Keratinocyte (primary cell): ENCODE data around the gene IST1. TPM values are rescaled to one million over a fixed set of nuclear protein-coding genes. Genes with fewer than 3 reads are reported as not detected.

Experiments used
- DNase-seq: peaks from one replicate; pipeline ENCODE4 v3.0.0-alpha.2; 2011; ENCODE audit warnings: low read depth, missing footprints, low spot score
- FAIRE-seq: peaks from 2 replicates; lab custom pipeline; 2011; peaks lifted over from hg19 to GRCh38; lab: Jason Lieb, UNC
- H2AFZ ChIP-seq: 2 replicates; pipeline ENCODE4 v1.6.0; 2012; ENCODE audit warnings: low read length, control low read depth, inconsistent platforms; ENCODE audit not compliant: control insufficient read depth
- H3K27ac ChIP-seq: 2 replicates; pipeline ENCODE4 v1.5.1; 2011; ENCODE audit warnings: low read length; ENCODE audit not compliant: control insufficient read depth, insufficient read depth
- H3K27me3 ChIP-seq: 3 replicates; pipeline ENCODE4 v1.6.0; 2011; ENCODE audit warnings: low read length; ENCODE audit not compliant: control insufficient read depth, insufficient read depth; ENCODE audit errors: extremely low read depth
- H3K36me3 ChIP-seq, 2 experiments: 2 replicates in 1 of 2; 3 replicates in 1 of 2; pipeline ENCODE4 v1.5.1; 2011; ENCODE audit warnings: low read length in 2 of 2, mild to moderate bottlenecking in 1 of 2; ENCODE audit not compliant: control insufficient read depth in 2 of 2, insufficient read depth in 2 of 2; ENCODE audit errors: extremely low read depth in 1 of 2
- H3K4me1 ChIP-seq: 3 replicates; pipeline ENCODE4 v1.5.1; 2011; ENCODE audit warnings: low read length; ENCODE audit not compliant: control insufficient read depth, insufficient read depth; ENCODE audit errors: extremely low read depth
- H3K4me2 ChIP-seq: 3 replicates; pipeline ENCODE4 v1.6.0; 2011; ENCODE audit warnings: low read depth, low read length; ENCODE audit not compliant: control insufficient read depth, insufficient read depth; ENCODE audit errors: extremely low read depth
- H3K4me3 ChIP-seq, 3 experiments: fragments of 200-600 bp in 1 of 3; sonication (generic) in 1 of 3; 2 replicates in 2 of 3; 3 replicates in 1 of 3; pipeline ENCODE4 v1.5.1; 2011 to 2016; ENCODE audit warnings: low read length in 3 of 3, mild to moderate bottlenecking in 3 of 3, control low read depth in 2 of 3, inconsistent platforms in 1 of 3, low read depth in 1 of 3, mixed read lengths in 1 of 3, mixed run types in 1 of 3, moderate library complexity in 1 of 3; ENCODE audit not compliant: control insufficient read depth in 2 of 3, insufficient read depth in 2 of 3; ENCODE audit errors: extremely low read depth in 1 of 3
- H3K79me2 ChIP-seq: 2 replicates; pipeline ENCODE4 v1.6.0; 2012; ENCODE audit warnings: low read length; ENCODE audit not compliant: control insufficient read depth, insufficient read depth
- H3K9ac ChIP-seq: 3 replicates; pipeline ENCODE4 v1.6.0; 2011; ENCODE audit warnings: low read length; ENCODE audit not compliant: control insufficient read depth, insufficient read depth; ENCODE audit errors: extremely low read depth
- H3K9me1 ChIP-seq: 3 replicates; pipeline ENCODE4 v1.6.0; 2011; ENCODE audit warnings: low read length; ENCODE audit not compliant: control insufficient read depth, insufficient read depth; ENCODE audit errors: extremely low read depth
- H3K9me3 ChIP-seq: 2 replicates; pipeline ENCODE4 v1.5.1; 2012; ENCODE audit warnings: low read depth, low read length; ENCODE audit not compliant: control insufficient read depth
- H4K20me1 ChIP-seq: 3 replicates; pipeline ENCODE4 v1.6.0; 2011; ENCODE audit warnings: low read length; ENCODE audit not compliant: control insufficient read depth, insufficient read depth; ENCODE audit errors: extremely low read depth
- CTCF ChIP-seq, 3 experiments: IDR thresholded peaks in 1 of 3; conservative IDR thresholded peaks in 1 of 3; optimal IDR thresholded peaks in 1 of 3; 2 replicates in 2 of 3; 3 replicates in 1 of 3; pipeline versions ENCODE3 to v1.5.1; 2011; ENCODE audit warnings: low read length in 3 of 3, mild to moderate bottlenecking in 3 of 3, moderate library complexity in 2 of 3, control low read depth in 1 of 3, inconsistent platforms in 1 of 3; ENCODE audit not compliant: insufficient read depth in 2 of 3; ENCODE audit errors: extremely low read depth in 1 of 3
- EZH2 ChIP-seq: IDR thresholded peaks from one replicate; pipeline ENCODE4 v1.6.1; 2012; ENCODE audit warnings: inconsistent platforms, mild to moderate bottlenecking, low read length, moderate library complexity
- dilution Hi-C: fragments of 300-500 bp; cut with MboI; formaldehyde crosslinking; loops from one replicate; pipeline ENCODE4 v1.7.0; 2020; ENCODE audit warnings: low sequenced_read_pairs; ENCODE audit not compliant: extremely low pct_ligation_motif_present
- polyA plus RNA-seq, 5 experiments: library from polyadenylated mRNA; depleted of rRNA in 3 of 5; stranded (reverse) in 3 of 5; stranded (forward) in 1 of 5; unstranded in 1 of 5; fragments of >200 nt; gene quantifications; 1 replicate in 1 of 5; 2 replicates in 3 of 5; 3 replicates in 1 of 5; pipeline versions ENCODE4 v1.2.1 to v1.2.3, GENCODE V29; 2011 to 2012; ENCODE audit warnings: missing spikeins in 2 of 5, low read depth in 1 of 5, low replicate concordance in 1 of 5

IST1 gene
- polyA plus RNA-seq, 1 donor (not counting 4 experiments of a cell fraction or from before 2014, with no cell fraction given) = 188 TPM

- DNase-seq = no peak
- peak overlapping the region; percentile 74 to 88 (median 87) for H3K4me3 ChIP-seq
- H3K9me3 ChIP-seq = no peaks in the 10 kb centered on the region
- H3K79me2 ChIP-seq = no peaks in the 10 kb centered on the region
- H2AFZ ChIP-seq = peak overlapping the region; percentile 97
- no peaks in the 10 kb centered on the region for H3K36me3 ChIP-seq
- H3K4me2 ChIP-seq = peak overlapping the region; percentile 98
- no peak for FAIRE-seq
- dilution Hi-C loops = no loop called here
- H3K27me3 ChIP-seq = no peaks in the 10 kb centered on the region
- no peak for TF ChIP-seq EZH2
- TF ChIP-seq CTCF (optimal IDR thresholded peaks at IDR 0.05 in 1 of 3, IDR thresholded peaks at IDR 0.05 in 1 of 3, conservative IDR thresholded peaks at IDR 0.05 in 1 of 3; ENCODE audit: extremely low read depth in 1 of 3, insufficient read depth in 2 of 3, low read length in 3 of 3) = peak in 1 of 3 experiments; percentile 13
- H3K9me1 ChIP-seq = no peaks in the 10 kb centered on the region
- H3K9ac ChIP-seq = peak overlapping the region; percentile 75
- H3K4me1 ChIP-seq = peaks cover 12% of the 10 kb centered on the region
- no peaks in the 10 kb centered on the region for H4K20me1 ChIP-seq
- H3K27ac ChIP-seq = peak overlapping the region; percentile 49
Observed at GRCh38 chr16:71883168-71883848, 12.0 kb upstream of the IST1 start.

GRCh38 chr16:71883849-71884638, 11.3 kb upstream of the IST1 start, which contains the start of gene ZNF821:
Gene ZNF821, minus strand, starts transcription at chr16:71884182. Its CDS starts 4,236 bp downstream, at chr16:71879946.
- Histone ChIP-seq H3K27me3 (no peaks in the 10 kb centered on the region), H3K4me1 (peaks cover 12% of the 10 kb centered on the region), H3K36me3 (no peaks in the 10 kb centered on the region), H3K9me3 (no peaks in the 10 kb centered on the region), H3K9me1 (no peaks in the 10 kb centered on the region), H4K20me1 (no peaks in the 10 kb centered on the region), H3K4me3 (peak within 1 kb of the TSS; percentile 74 to 88 (median 87)), H3K79me2 (no peaks in the 10 kb centered on the region), H3K27ac (peak within 1 kb of the TSS; percentile 49), H3K9ac (peak within 1 kb of the TSS; percentile 75), H3K4me2 (peak within 1 kb of the TSS; percentile 98), H2AFZ (peak within 1 kb of the TSS; percentile 97)
- dilution Hi-C loops = no loop called here
- TF ChIP-seq EZH2 = no peak
- peak in 2 of 3 experiments; percentile 20 for TF ChIP-seq CTCF (optimal IDR thresholded peaks at IDR 0.05 in 1 of 3, IDR thresholded peaks at IDR 0.05 in 1 of 3, conservative IDR thresholded peaks at IDR 0.05 in 1 of 3; ENCODE audit: extremely low read depth in 1 of 3, insufficient read depth in 2 of 3, low read length in 3 of 3)
- DNase-seq (no peak), FAIRE-seq (no peak)
